HepG2 (cell line): Measurements from ENCODE around the gene MYOC. TPM values are rescaled to one million over a fixed set of nuclear protein-coding genes. Genes with fewer than 3 reads are reported as not detected.
"Not testable (repeated sequence)": the region's sequence is repeated elsewhere in the genome, so short reads cannot be mapped to it uniquely, and the experiment has no call there.

Source experiments
- ATAC-seq: fragments of 200-7000 bp; cut with Tn5 transposase; 3 replicates; pipeline ENCODE4 v1.9.1; 2020; ENCODE audit warnings: mild to moderate bottlenecking, moderate library complexity
- BruUV-seq: library from RNA; stranded (reverse); fragments of 400-500 nt; replicated peaks from 2 replicates; lab custom pipeline; 2021; lab: Mats Ljungman, UMichigan
- CTCF ChIA-PET: fragments of 300-600 bp; formaldehyde crosslinking; extraction: SDS; loops from one replicate; lab custom pipeline; 2021; ENCODE audit warnings: low total read pairs, inconsistent platforms, low intra/inter-chr PET ratio; lab: Yijun Ruan, JAX
- POLR2A ChIA-PET: fragments of 350-600 bp; sonication (Branson Sonifier 250); formaldehyde crosslinking; loops from one replicate; lab custom pipeline; 2020; ENCODE audit warnings: antibody characterized with exemption, inconsistent platforms; lab: Yijun Ruan, JAX
- DNase-seq: peaks from one replicate; pipeline ENCODE4 v3.0.0-alpha.2; 2015; ENCODE audit warnings: low spot score
- FAIRE-seq: peaks from 3 replicates; lab custom pipeline; 2011; peaks lifted over from hg19 to GRCh38; lab: Jason Lieb, UNC
- H2AFZ ChIP-seq: one replicate; pipeline ENCODE4 v1.6.1; 2011; ENCODE audit warnings: low read length, inconsistent platforms
- H3K27ac ChIP-seq: fragments of 300-600 bp; 3 replicates; pipeline ENCODE4 v1.8.0; 2011; ENCODE audit warnings: mixed run types, mild to moderate bottlenecking, mixed read lengths, low read length, inconsistent platforms; ENCODE audit not compliant: insufficient read depth; ENCODE audit errors: extremely low read length
- H3K27me3 ChIP-seq, 2 experiments: fragments of 200-600 bp in 1 of 2; 2 replicates in 1 of 2; 3 replicates in 1 of 2; pipeline versions ENCODE4 v1.6.0 to v1.8.0; 2011; ENCODE audit warnings: low read length in 2 of 2, mild to moderate bottlenecking in 2 of 2, moderate library complexity in 2 of 2, inconsistent platforms in 1 of 2; ENCODE audit not compliant: insufficient read depth in 2 of 2, control insufficient read depth in 1 of 2
- H3K36me3 ChIP-seq, 2 experiments: fragments of 200-600 bp in 1 of 2; replicated peaks in 1 of 2; 2 replicates in 1 of 2; 3 replicates in 1 of 2; pipeline versions ENCODE4 v1.5.1 to v1.8.0; 2011; ENCODE audit warnings: low read length in 2 of 2, inconsistent platforms in 1 of 2; ENCODE audit not compliant: insufficient read depth in 2 of 2, control insufficient read depth in 1 of 2
- H3K4me1 ChIP-seq: 2 replicates; pipeline ENCODE4 v1.5.1; 2012; ENCODE audit warnings: low read length, inconsistent platforms; ENCODE audit not compliant: insufficient read depth
- H3K4me2 ChIP-seq: 2 replicates; pipeline ENCODE4 v1.6.0; 2011; ENCODE audit warnings: low read depth, low read length, inconsistent platforms
- H3K4me3 ChIP-seq, 3 experiments: fragments of 200-600 bp in 1 of 3; sonication (generic), shearing (Covaris generic) in 1 of 3; replicated peaks in 1 of 3; 2 replicates each; pipeline ENCODE4 v1.5.1; 2011 to 2016; ENCODE audit warnings: low read length in 3 of 3, inconsistent platforms in 2 of 3, low read depth in 2 of 3, mild to moderate bottlenecking in 2 of 3, control low read depth in 1 of 3, mixed read lengths in 1 of 3; ENCODE audit not compliant: insufficient read depth in 1 of 3
- H3K79me2 ChIP-seq: one replicate; pipeline ENCODE4 v1.6.1; 2011; ENCODE audit warnings: low read length, inconsistent platforms; ENCODE audit not compliant: insufficient read depth
- H3K9ac ChIP-seq: 2 replicates; pipeline ENCODE4 v1.6.0; 2011; ENCODE audit warnings: mild to moderate bottlenecking, low read depth, low read length, inconsistent platforms; ENCODE audit not compliant: insufficient read depth
- H3K9me3 ChIP-seq: 2 replicates; pipeline ENCODE4 v1.5.1; 2012; ENCODE audit warnings: mild to moderate bottlenecking, low read length
- H4K20me1 ChIP-seq: 2 replicates; pipeline ENCODE4 v1.6.0; 2011; ENCODE audit warnings: inconsistent platforms, mild to moderate bottlenecking, low read length, moderate library complexity; ENCODE audit not compliant: insufficient read depth
- CHD2 ChIP-seq: IDR thresholded peaks from 2 replicates; pipeline ENCODE4 v1.6.1; 2011; ENCODE audit warnings: low read depth, low read length, improper control_type of control experiment
- RXRA ChIP-seq: sonication (generic); formaldehyde crosslinking; IDR thresholded peaks from 2 replicates; pipeline ENCODE4 v1.5.1; 2020; ENCODE audit warnings: missing genetic modification reagents
- SMAD1 ChIP-seq: sonication (generic); formaldehyde crosslinking; IDR thresholded peaks from 2 replicates; pipeline ENCODE4 v1.4.0; 2020; ENCODE audit warnings: missing genetic modification reagents, low read depth, mild to moderate bottlenecking, borderline replicate concordance
- TGIF2 ChIP-seq: IDR thresholded peaks from 2 replicates; pipeline ENCODE4 v1.6.1; 2016; ENCODE audit warnings: control low read depth, missing compliant biosample characterization
- ZNF20 ChIP-seq: sonication (generic); formaldehyde crosslinking; IDR thresholded peaks from 2 replicates; pipeline ENCODE4 v1.4.0; 2020; ENCODE audit warnings: mild to moderate bottlenecking, moderate library complexity, missing genetic modification reagents
- ZNF207 ChIP-seq: fragments of 450-650 bp; IDR thresholded peaks from 2 replicates; pipeline ENCODE4 v1.6.1; 2016; ENCODE audit warnings: antibody characterized with exemption, borderline replicate concordance
- ZSCAN21 ChIP-seq: sonication (generic); formaldehyde crosslinking; IDR thresholded peaks from 2 replicates; pipeline ENCODE4 v1.8.0; 2022; ENCODE audit warnings: mild to moderate bottlenecking, missing genetic modification reagents, moderate library complexity, borderline replicate concordance
- ZSCAN29 ChIP-seq: sonication (generic); formaldehyde crosslinking; conservative IDR thresholded peaks from 2 replicates; pipeline ENCODE4 v1.4.0; 2020; ENCODE audit warnings: mild to moderate bottlenecking, missing genetic modification reagents
- WGBS: methylation state at CpG from one replicate; pipeline ENCODE4 v1.1.6; 2017; ENCODE audit warnings: low lambda C conversion rate; 5-methylcytosine and 5-hydroxymethylcytosine counted together
- in situ Hi-C: cut with HindIII; loops from 2 replicates; pipeline ENCODE4 v1.10.0; 2017; ENCODE audit warnings: low pct_unique_long_range_greater_than_20kb; ENCODE audit not compliant: extremely low pct_ligation_motif_present
- intact Hi-C: fragments of 100-400 bp; cut with micrococcal nuclease; formaldehyde crosslinking; loops from one replicate; pipeline ENCODE4 v1.10.0; 2022; ENCODE audit not compliant: unreplicated experiment
- polyA plus RNA-seq, 8 experiments: library from polyadenylated mRNA; depleted of rRNA in 3 of 8; stranded (reverse) in 7 of 8; unstranded in 1 of 8; fragments of >200 nt; fragmentation: Illumina TruSeq in 4 of 8; extraction: Trizol in 4 of 8; gene quantifications; 2 replicates each; pipeline versions ENCODE4 v1.2.1 to v1.2.3, GENCODE V29; 2011 to 2016; ENCODE audit warnings: low read depth in 4 of 8, missing spikeins in 1 of 8, mixed read lengths in 1 of 8; ENCODE audit not compliant: insufficient read depth in 1 of 8
- total RNA-seq, 5 experiments: library from RNA; depleted of rRNA; stranded (reverse); fragments of >200 nt; fragmentation: Illumina TruSeq; extraction: Trizol; gene quantifications; 2 replicates each; pipeline ENCODE4 v1.2.3, GENCODE V29; 2016; ENCODE audit warnings: low read depth in 1 of 5
- TF ChIP-seq, protein P1 (sequence below): sonication (generic); formaldehyde crosslinking; IDR thresholded peaks from 2 replicates; pipeline ENCODE4 v1.8.0; 2022; ENCODE audit warnings: mild to moderate bottlenecking, missing genetic modification reagents, borderline replicate concordance

The MYOC gene
- total and polyA plus RNA-seq, 2 of the 13 experiments (the other 11 are each of a cell fraction or from before 2014, with no cell fraction given), result not detected

DNA sequence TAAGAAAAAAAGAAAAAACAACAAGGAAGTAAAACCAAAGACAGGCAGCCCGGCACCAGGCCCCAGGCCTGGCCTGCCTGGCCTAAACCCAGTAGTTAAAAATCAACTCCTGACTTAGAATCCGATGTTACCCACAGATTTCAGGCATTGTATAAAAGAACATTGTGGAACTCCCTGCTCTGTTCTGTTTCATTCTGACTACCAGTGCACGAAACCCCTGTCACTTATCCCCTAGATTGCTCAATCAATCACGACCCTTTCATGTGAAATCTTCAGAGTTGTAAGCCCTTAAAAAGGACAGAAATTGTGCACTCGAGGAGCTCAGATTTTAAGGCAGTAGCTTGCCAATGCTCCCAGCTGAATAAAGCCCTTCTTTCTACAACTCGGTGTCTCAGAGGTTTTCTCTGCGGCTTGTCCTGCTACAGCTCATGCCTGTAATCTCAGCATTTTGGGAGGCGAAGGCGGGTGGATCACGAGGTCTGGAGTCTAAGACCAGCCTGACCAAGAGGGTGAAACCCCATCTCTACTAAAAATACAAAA lies 46.0 kb downstream of the MYOC start (continued):
- TF ChIP-seq, protein P1, sequence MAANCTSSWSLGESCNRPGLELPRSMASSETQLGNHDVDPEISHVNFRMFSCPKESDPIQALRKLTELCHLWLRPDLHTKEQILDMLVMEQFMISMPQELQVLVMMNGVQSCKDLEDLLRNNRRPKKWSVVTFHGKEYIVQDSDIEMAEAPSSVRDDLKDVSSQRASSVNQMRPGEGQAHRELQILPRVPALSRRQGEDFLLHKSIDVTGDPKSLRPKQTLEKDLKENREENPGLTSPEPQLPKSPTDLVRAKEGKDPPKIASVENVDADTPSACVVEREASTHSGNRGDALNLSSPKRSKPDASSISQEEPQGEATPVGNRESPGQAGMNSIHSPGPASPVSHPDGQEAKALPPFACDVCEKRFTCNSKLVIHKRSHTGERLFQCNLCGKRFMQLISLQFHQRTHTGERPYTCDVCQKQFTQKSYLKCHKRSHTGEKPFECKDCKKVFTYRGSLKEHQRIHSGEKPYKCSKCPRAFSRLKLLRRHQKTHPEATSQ (CRISPR knock-in tag), result no peak
- TF ChIP-seq TGIF2 (CRISPR knock-in tag), result no peak
- no peak for TF ChIP-seq SMAD1 (CRISPR knock-in tag)
- no peak for TF ChIP-seq RXRA (CRISPR knock-in tag)
- TF ChIP-seq ZSCAN29 (CRISPR knock-in tag), result no peak
- no peak for TF ChIP-seq ZNF20 (CRISPR knock-in tag)
- no peak for TF ChIP-seq ZSCAN21 (CRISPR knock-in tag)
- no peak for TF ChIP-seq CHD2
- no peak for TF ChIP-seq ZNF207

DNA sequence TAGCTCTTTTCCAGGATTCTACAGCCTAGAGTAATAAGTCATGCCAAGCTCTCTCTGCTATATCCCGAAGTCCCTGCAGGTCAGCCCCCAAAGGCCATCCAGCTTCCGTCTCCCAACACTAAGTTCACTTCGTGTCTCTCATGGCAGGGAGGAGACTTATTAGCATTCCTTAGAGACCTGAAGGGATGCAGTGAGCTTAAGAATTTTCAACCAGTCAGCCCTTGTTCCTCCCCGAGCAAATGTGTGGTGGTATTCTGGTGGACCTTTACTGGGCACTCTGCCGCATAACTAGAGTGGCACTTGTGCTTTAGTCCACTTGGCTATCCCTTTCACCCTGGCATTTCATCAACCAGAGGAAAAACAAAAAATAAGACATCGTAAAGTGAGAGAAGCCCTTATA lies 49.4 kb downstream of the MYOC start:
- H3K9me3 ChIP-seq, H3K4me1 ChIP-seq, H3K27ac ChIP-seq, H4K20me1 ChIP-seq, intact Hi-C loops, in situ Hi-C loops, H3K36me3 ChIP-seq, ATAC-seq, POLR2A ChIA-PET, BruUV-seq, H3K4me3 ChIP-seq, H3K79me2 ChIP-seq, FAIRE-seq, CTCF ChIA-PET, H3K27me3 ChIP-seq, H2AFZ ChIP-seq, H3K9ac ChIP-seq, H3K4me2 ChIP-seq, DNase-seq: not testable (repeated sequence)
- 91% methylated on average over 6 of the region's 6 CpGs for WGBS
